Progenitor cell of endocrine pancreas (in vitro differentiated cells): ENCODE measurements around the gene NR3C1. TPM values are rescaled to one million over a fixed set of nuclear protein-coding genes. Genes with fewer than 3 reads are reported as not detected.

ENCODE experiments used
- DNase-seq: peaks from one replicate; pipeline ENCODE4 v3.0.0; 2021; ENCODE audit warnings: low spot score; ENCODE audit not compliant: unreplicated experiment
- H3K27ac Mint-ChIP-seq: 2 replicates; pipeline ENCODE4 v1.8.0; 2021; ENCODE audit warnings: mild to moderate bottlenecking, moderate library complexity, mixed read lengths
- H3K27me3 Mint-ChIP-seq: 2 replicates; pipeline ENCODE4 v1.8.0; 2021; ENCODE audit warnings: mixed read lengths
- H3K36me3 Mint-ChIP-seq: 2 replicates; pipeline ENCODE4 v1.8.0; 2022; ENCODE audit warnings: mixed read lengths; ENCODE audit not compliant: insufficient read depth
- H3K4me1 Mint-ChIP-seq: 2 replicates; pipeline ENCODE4 v1.8.0; 2021; ENCODE audit warnings: low read depth, mixed read lengths
- H3K4me3 Mint-ChIP-seq: 2 replicates; pipeline ENCODE4 v1.8.0; 2021; ENCODE audit warnings: low read depth, mild to moderate bottlenecking, moderate library complexity, mixed read lengths
- H3K9me3 Mint-ChIP-seq: 2 replicates; pipeline ENCODE4 v1.8.0; 2021; ENCODE audit warnings: low read depth, mixed read lengths
- total RNA-seq: library from RNA; stranded (reverse); gene quantifications from 2 replicates; pipeline ENCODE4 v1.2.1, GENCODE V29; 2021
- TF ChIP-seq, protein P1 (sequence below): fragments of 200-600 bp; sonication (generic); IDR thresholded peaks from one replicate; pipeline ENCODE4 v1.5.0; 2021; ENCODE audit warnings: antibody characterized with exemption, mild to moderate bottlenecking; ENCODE audit not compliant: unreplicated experiment

NR3C1 gene
- total RNA-seq, 1 donor from 2014 or later, result 6.7 TPM

DNA sequence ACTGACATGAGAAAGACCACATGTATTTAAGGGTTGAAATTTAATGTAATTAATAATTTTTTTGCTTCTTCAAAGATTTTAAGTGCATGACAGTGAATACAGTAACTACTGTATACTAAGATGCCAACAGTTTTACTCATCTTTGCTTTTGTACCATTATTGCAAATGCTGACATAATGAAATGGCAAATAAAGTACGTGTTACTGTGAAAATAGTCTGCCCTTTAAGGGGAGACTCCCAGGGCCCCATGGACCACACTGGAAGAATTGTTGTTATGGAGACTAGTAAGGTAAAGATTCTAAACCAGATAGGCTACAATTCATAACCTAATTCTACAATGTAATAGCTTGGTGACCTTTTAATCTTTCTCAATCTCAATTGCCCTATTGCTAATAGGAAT lies 84.7 kb downstream of the NR3C1 start:
- Mint-ChIP-seq H3K4me3 (no peak overlapping the region), H3K4me1 (peaks cover 27% of the 10 kb centered on the region), H3K9me3 (no peaks in the 10 kb centered on the region), H3K27me3 (peaks cover 33% of the 10 kb centered on the region), H3K27ac (no peak overlapping the region), H3K36me3 (no peaks in the 10 kb centered on the region)
- DNase-seq, result no peak
- TF ChIP-seq, protein P1, sequence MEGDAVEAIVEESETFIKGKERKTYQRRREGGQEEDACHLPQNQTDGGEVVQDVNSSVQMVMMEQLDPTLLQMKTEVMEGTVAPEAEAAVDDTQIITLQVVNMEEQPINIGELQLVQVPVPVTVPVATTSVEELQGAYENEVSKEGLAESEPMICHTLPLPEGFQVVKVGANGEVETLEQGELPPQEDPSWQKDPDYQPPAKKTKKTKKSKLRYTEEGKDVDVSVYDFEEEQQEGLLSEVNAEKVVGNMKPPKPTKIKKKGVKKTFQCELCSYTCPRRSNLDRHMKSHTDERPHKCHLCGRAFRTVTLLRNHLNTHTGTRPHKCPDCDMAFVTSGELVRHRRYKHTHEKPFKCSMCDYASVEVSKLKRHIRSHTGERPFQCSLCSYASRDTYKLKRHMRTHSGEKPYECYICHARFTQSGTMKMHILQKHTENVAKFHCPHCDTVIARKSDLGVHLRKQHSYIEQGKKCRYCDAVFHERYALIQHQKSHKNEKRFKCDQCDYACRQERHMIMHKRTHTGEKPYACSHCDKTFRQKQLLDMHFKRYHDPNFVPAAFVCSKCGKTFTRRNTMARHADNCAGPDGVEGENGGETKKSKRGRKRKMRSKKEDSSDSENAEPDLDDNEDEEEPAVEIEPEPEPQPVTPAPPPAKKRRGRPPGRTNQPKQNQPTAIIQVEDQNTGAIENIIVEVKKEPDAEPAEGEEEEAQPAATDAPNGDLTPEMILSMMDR, result no peak

DNA sequence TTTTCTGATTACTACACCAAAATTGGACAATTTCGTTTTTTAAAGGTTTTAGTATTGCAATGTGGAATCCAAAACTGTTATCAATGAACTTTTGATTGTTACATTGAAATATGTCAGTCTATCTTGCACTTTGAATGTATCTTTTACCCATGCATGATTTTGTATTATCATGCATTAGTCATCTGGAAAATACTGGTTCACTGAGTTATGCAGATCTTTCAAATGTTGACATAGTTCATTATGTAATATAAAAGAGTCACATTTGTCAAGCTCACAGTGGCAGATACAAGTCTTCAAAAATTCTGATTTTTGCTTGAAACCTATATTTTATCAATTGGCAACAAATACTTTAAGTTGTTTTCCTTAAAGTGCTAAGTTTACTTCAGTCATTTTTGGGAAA lies 85.2 kb downstream of the NR3C1 start:
- TF ChIP-seq, protein P1, result no peak
- Mint-ChIP-seq H3K4me1 (peaks cover 27% of the 10 kb centered on the region), H3K9me3 (no peaks in the 10 kb centered on the region), H3K4me3 (no peak overlapping the region), H3K27ac (no peak overlapping the region), H3K36me3 (no peaks in the 10 kb centered on the region), H3K27me3 (peaks cover 30% of the 10 kb centered on the region)
- DNase-seq, result no peak

DNA sequence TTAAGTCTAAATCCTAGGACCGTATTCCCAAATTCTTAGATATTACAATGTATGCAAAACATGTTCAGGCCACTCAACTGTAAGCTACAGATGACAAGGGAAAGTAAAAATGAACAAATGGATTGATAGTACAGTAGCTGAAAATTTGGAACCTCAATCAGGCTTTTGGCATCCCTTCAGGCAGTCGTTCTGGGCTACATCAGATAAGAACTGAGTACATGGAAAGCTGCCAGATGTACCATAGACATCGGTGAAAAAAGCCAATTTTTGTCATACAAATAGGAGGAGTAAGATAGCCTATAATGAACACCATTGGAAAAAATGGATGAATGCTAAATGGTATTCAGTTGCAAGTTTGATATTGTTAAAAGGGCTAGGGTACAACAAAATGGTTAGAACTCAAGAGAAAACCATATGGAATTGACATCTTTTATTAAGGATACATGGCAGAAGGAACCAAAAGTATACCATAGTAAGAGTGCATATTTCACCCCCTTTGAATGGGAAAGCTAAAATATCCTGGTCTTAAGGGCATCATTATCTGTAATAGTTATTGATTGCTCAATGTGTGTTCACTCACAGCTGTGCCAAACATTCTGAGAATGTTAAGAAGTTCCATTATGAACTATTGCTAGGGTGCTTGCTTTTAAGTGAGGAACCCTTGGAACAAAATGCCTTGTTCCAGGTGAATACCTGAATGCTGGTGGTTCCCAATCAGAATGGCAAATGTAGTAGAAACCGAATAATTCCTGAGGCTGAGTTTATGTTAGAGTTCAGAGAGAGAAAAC lies 86.4 kb downstream of the NR3C1 start:
- DNase-seq, result no peak
- Mint-ChIP-seq H3K4me3 (no peak overlapping the region), H3K4me1 (peaks cover 27% of the 10 kb centered on the region), H3K9me3 (no peaks in the 10 kb centered on the region), H3K36me3 (no peaks in the 10 kb centered on the region), H3K27me3 (peaks cover 18% of the 10 kb centered on the region), H3K27ac (no peak overlapping the region)
- TF ChIP-seq, protein P1, result no peak

DNA sequence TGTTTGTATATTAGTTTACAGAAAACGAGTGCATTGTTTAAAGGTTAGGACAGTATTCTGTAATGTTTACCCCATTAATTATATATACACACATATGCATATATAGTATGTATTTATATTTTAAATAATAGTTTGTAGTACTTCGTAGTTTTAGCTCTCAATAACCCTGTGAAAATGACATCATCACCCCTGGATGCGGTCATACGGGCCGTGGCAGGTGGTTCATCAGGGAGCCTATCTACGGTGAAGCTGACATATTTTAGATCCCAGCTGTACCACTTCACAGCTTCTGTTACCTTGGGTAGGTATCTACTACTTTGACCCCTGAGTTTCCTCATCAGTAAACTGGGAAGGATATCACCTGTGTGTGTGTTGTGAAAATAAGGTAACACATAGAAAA lies 87.1 kb downstream of the NR3C1 start:
- TF ChIP-seq, protein P1, result no peak
- Mint-ChIP-seq H3K4me1 (peaks cover 26% of the 10 kb centered on the region), H3K27ac (no peak overlapping the region), H3K4me3 (no peak overlapping the region), H3K36me3 (no peaks in the 10 kb centered on the region), H3K27me3 (peaks cover 14% of the 10 kb centered on the region), H3K9me3 (no peaks in the 10 kb centered on the region)
- no peak for DNase-seq

DNA sequence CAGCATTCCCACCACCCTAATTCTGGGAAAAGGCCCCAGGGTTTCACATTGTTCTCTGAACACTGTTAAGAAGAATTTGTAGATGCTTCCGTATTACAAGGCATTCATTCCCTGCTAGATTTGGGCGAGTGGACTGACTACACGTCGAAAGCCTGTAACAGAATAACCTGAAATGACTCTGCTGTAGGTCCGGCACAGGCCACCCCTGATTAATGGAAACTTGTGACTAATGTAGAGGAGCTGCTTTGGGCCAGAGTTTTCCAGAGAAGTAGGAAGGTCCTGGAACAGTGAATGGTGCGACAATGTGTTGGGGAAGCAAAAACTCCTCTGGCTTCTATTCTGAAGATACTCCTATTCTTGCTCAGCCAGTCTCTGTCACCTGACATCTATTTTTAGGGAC lies 87.6 kb downstream of the NR3C1 start:
- no peaks in the 10 kb centered on the region for H3K36me3 Mint-ChIP-seq
- DNase-seq, result no peak
- no peaks in the 10 kb centered on the region for H3K9me3 Mint-ChIP-seq

More for the DNA sequence above, 87.6 kb downstream of the NR3C1 start:
- Mint-ChIP-seq H3K4me1 (peaks cover 24% of the 10 kb centered on the region), H3K27me3 (peaks cover 12% of the 10 kb centered on the region), H3K4me3 (no peak overlapping the region), H3K27ac (no peak overlapping the region)
- TF ChIP-seq, protein P1, result no peak
